HG02678 (cell line): ENCODE data around the gene CYP4F22.
"Not testable (repeated sequence)": the region's sequence is repeated elsewhere in the genome, so short reads cannot be mapped to it uniquely, and the experiment has no call there.

ENCODE experiments used
- ATAC-seq: cut with Tn5 transposase; IDR thresholded peaks from one replicate; pipeline ENCODE4 v1.9.1; 2021; ENCODE audit warnings: mild to moderate bottlenecking, moderate library complexity; ENCODE audit not compliant: unreplicated experiment

CYP4F22 gene

DNA sequence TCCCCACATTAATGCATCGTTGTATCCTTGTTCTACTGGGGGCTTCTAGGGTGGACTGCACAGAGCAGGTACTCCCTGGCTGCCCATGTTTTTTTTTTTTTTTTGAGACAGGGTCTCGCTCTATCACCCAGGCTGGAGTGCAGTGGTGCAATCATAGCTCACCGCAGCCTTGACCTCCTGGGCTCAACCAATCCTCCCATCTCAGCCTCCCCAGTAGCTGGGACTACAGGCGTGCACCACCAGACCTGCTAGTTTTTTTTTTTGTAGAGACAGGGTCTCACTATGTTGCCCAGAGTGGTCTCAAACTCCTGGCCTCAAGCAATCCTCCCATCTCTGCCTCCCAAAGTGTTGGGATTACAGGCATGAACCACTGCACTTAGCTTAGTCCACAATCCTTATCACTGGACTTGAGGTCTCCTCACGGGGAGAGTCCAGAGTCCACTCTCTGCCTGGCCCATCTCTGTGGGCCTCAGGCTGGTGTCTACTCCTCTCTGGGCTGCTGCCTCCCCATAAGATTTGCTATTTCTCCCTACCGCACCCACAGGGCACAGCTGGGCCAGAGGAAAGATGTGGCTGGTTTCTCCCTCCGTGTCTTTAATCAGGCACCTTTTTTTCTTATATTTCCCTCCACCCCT lies 56.3 kb downstream of the CYP4F22 start:
- no peak for ATAC-seq

DNA sequence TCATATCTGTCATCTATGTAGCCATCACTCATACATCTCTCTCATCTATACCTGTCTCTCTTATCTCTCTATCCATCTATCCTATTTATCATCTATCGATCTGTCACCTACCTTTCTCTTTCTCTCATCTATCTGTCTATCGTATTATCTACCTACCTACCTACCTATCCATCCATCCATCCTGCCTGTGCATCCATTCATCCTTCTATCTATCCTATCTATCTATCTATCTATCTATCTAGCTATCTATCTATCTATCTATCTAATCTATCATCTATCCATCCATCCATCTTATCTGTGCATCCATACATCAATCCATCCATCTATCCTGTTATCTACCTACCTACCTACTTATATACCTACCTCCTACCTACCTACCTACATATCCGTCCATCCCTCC lies 62.1 kb downstream of the CYP4F22 start:
- no peak for ATAC-seq

DNA sequence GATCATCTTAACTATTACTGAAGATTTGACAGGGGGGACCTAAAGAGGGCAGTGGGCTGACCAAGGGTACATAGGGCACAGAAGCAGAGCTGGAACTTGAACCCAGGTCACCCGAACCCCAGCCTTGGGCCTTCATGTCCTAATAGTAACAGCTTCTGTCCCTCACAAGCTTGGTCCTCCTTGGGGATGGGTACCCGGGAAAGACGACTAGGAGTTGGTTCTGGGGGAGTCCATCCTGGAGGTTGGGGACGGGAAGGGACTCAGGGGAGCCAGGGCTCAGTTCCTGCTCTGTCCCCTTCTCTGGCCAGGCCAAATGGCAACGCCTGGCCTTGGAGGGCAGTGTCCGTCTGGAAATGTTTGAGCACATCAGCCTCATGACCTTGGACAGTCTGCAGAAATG lies 67.1 kb downstream of the CYP4F22 start:
- no peak for ATAC-seq

DNA sequence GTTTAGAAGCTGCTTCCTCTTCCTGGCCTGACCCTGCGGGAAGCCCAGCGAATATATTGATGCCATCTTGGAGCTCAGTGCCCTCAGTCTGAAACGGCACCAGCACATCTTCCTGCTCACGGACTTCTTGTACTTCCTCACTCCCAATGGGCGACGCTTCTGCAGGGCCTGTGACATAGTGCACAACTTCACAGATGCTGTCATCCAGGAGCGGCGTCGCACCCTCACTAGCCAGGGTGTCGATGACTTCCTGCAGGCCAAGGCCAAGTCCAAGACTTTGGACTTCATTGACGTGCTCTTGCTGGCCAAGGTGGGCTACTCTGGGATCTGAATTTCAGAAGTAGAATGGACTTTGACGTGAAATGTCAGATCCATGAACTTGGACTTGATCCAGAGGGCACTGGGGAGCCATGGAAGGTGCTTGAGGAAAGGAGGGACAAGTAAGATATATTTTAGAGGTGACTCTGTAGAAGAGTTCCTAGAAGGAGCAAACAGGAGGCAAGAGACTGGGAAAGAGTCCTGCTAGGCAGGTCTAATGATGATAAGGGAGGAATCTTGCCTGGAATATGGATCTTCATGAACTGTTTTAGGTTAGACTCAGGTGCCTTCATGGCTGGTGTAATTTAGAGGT lies 68.3 kb downstream of the CYP4F22 start:
- no peak for ATAC-seq

DNA sequence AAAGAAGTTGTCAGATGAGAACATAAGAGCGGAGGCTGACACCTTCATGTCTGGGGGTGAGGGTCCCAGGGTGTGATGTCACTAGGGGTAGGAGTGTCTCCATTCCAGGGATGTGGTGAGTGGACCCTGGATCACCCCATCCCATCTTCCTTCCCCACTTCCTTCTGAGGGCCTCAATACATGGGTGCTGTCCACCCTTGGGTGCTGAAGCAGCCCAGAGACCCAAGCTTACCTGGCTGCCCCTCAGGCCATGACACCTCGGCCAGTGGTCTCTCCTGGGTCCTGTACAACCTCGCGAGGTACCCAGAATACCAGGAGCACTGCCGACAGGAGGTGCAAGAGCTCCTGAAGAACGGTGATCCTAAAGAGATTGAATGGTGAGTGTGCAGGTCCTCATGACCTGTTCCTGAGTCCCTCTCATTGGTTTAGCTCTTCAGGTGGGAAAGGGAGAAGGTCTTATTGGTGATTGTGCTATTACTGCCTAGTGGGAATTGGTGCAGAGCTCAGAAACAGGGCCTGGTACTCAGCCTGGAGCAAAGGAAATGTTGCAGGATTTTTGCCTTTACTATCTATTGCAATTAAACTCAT lies 69.0 kb downstream of the CYP4F22 start:
- no peak for ATAC-seq

DNA sequence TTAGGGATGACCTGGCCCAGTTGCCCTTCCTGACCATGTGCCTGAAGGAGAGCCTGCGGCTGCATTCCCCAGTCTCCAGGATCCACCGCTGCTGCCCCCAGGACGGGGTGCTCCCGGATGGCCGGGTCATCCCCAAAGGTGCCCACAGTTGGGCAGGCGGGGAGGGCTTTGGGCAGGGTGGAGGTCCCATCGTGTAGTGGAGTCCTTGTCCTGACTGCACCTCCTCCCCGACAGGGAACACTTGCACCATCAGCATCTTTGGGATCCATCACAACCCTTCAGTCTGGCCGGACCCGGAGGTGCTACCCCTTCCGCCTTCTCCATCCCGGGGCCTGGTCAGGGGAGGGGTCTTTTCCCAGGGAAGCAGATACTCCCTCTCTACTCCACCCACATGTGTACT lies 75.0 kb downstream of the CYP4F22 start:
- no peak for ATAC-seq

DNA sequence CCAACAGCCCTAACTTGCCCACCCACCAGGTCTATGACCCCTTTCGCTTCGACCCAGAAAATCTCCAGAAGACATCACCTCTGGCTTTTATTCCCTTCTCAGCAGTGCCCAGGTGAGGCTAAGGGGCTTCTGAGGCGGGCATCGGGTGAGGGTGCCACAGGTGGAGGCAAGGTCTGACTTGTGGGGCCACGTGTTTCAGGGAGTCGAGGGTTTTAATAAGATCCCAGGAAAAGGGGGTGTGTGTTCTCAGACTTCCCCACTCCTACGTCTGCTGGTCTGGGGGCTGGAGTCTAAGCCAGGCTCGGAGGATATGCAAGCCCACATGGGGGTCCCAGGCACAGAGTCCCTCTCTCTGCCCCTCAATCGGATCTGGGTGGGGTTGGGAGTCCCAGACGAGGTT lies 75.8 kb downstream of the CYP4F22 start:
- ATAC-seq: no peak

DNA sequence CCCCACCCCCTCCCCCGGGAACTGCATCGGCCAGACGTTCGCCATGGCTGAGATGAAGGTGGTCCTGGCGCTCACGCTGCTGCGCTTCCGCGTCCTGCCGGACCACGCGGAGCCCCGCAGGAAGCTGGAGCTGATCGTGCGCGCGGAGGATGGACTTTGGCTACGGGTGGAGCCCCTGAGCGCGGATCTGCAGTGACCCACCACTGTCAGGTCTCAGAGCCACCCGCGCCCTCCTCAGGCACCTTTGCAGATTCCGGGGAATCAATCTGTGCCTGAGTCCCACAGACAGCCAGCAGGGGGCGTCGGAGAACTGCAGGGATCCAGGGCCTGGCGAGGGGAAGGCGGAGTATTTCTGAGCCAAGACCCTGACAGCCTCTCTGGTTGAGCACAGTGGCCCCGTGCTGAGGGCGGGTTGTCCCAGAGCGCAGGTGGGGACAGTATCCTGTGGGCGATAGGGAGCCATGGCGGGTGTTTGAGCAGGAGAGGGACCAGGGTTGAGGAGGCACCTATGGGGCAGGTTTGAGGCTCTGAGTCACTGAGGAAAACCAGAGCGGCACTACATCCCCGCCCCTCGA lies 76.3 kb downstream of the CYP4F22 start:
- no peak for ATAC-seq

DNA sequence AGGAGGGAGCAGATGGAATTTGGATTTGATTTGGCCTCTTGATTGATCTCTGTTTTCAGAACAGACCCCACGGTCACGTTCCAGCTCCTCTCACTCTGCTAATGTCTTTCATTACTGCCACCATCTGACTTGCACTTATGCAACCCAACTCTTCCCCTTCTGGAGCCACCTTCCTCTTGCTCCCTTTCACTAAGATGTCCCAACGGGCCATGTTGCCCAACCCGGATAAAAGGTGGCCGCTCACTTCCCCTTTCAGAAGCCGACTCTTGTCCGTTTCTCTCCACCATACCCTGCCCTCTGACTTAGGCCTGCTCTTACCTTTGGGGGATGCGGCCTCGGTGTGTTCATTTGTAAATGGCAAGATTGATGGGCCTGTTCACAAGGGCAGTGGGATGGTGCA lies 79.3 kb downstream of the CYP4F22 start:
- ATAC-seq: no peak

DNA sequence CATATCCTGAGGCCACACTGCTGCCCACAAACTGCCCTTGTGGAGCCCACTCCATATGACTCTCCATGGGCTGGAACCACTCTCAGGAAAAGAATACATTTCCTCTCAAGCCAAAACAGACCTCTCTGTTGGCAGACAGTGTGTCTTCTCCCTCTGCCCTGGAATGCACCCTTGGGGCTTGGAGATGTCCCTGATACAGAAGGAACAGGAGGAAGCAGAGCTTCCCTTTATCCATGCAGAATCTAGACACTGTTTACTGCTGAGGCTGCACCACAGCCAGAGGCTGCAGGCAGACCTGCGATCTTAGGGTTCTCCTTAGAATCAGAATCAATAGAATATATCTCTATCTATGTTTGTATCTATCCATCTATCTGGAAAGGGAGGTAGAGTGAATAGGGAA lies 79.9 kb downstream of the CYP4F22 start:
- no peak for ATAC-seq

DNA sequence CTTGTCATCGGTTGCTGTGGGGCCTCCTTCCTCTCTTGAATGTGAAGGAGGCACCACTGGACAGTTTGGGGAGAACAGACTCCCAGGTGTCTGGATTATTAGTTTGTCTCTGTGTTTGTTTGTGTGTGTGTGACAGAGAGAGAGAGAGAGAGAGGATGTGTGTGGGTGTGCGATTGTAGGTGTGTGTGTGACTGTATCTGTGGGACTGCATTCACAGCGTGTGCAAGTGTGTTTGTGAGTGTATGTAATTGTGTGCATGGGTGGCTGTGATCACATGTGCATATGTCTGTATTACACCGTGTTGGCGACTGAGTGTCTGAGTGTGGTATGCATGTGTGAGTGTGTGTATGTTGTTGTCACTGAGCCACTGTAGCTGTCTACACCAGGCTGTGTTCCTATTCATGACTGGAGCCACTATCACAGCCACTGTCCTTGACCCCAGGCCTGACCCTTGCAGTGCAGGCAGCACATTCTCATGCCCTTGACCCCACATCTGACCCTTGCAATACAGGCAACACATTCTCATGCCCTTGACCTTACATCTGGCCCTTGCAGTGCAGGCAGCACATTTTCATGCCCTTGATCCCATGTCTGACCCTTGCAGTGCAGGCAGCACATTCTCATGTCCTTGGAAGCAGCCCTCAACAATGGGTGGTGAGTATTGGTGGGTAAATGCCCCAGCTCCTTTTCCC lies 81.6 kb downstream of the CYP4F22 start:
- no peak for ATAC-seq

DNA sequence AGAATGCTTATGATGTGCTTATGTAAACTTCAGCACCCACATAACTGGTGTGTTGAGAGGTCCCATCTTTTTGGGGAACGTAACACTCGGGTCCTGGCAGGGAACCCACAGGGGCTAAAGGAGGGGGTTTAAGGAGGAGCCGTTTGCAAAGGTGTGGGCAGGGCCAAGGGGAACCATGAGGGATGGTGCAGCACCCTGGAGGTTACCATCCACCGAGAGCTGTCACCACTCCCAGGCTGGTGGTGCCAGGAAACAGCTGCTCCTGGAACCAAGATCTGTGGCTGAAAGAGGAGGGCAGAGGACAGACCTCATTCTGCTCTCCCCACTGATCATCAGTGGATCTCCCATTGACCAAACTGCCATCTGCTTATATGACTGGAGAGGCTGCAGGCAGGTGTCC lies 83.5 kb downstream of the CYP4F22 start:
- ATAC-seq: no peak

DNA sequence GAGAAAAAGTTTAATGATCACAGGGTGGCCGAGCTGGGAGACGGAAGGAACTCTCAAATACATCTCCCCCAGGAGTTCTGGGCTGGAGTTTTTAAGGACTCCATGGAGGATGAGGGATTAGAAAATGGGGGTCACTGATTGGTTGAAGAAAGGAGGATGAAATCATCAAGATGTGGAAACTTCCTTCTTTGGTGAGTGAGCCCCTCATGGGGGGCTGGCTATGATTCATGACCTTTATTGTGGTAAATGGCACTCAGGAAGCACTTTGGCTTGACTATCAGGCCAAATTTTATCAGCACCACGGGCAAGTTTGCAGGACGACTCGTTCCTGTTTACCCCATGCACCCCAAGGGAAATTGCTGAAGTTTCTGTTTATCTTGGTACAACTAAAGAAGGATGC lies 84.2 kb downstream of the CYP4F22 start:
- not testable (repeated sequence) for ATAC-seq

DNA sequence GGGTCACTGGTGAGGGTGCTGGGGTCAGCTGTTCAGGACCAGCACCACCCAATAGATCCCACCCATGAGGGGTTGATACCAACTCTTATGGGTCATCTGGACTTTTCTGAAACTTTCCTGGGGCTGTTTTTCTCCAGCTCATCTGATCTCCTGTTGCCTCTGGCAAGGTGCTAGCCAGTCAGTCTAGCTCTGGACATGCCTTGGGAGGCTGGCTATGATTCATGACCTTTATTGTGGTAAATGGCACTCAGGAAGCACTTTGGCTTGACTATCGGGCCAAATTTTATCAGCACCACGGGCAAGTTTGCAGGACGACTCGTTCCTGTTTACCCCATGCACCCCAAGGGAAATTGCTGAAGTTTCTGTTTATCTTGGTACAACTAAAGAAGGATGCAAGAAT lies 85.4 kb downstream of the CYP4F22 start:
- ATAC-seq: not testable (repeated sequence)

DNA sequence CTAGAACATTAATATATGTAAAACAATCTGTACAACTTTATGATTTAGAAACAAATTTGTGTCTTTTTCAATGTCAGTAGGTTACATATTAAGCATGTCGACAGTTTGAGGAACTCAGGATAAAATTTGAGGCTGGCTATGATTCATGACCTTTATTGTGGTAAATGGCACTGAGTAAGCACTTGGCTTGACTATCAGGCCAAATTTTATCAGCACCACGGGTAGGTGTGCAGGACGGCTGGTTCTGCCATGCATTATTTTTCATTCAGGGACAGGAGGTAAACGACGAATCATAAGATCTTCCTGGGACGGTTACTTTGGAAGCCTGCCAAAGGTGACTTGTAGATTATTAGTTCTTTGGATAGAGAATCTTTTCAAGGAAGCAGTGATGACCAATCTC lies 86.7 kb downstream of the CYP4F22 start:
- no peak for ATAC-seq
